ENCODE measurements around the gene KLC4.

DNA sequence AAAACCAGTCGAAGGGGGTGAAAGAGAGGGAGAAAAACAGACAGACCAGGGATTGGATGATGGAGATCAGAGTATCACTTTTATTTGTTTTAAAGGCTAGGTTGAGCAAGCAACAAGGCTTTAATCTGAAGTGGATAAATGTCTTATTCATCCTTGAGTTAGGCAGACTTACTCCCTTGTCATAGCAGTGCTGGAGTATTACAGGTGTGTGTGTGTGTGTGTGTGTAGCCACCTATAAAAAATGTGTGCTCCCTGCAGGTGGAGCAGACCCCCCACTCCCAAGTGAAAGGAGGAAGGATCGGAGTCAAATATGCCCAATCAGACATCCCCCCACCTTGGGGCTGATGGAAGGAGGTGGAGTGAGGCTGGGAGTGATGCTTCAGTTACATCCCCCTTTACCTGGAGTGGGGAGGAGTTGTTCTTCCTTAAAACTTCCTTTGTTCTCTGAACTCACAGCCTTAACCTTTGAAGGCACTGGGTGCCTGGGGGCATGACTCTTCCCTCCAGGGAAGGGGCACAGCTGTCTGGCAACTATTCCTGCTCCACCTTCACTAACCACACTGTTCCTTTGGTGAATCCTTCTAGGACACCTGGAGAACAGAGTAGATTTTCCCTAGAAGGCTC is 43.9 kb downstream of the KLC4 start:
- TF ChIP-seq ZNF274 (IDR thresholded peaks at IDR 0.05; ENCODE audit: low read depth, low read length), result no peak
- TF ChIP-seq YY1 (IDR thresholded peaks at IDR 0.05; ENCODE audit: insufficient read depth, insufficient read length), result no peak
- no peak for TF ChIP-seq SUZ12 (IDR thresholded peaks at IDR 0.05; ENCODE audit: extremely low read depth, insufficient read depth, insufficient read length)
